Common myeloid progenitor, CD34-positive (primary cell): Measurements from ENCODE around the gene STKLD1.
A peak's percentile ranks its signal among the peaks of the same experiment; 100 is the strongest.

Source experiments
- CTCF ChIA-PET: fragments of 350-600 bp; sonication (Branson Sonifier 250); formaldehyde crosslinking; loops from one replicate; lab custom pipeline; 2021; ENCODE audit warnings: antibody characterized with exemption; lab: Charles Lee
- POLR2A ChIA-PET: fragments of 350-600 bp; sonication (Branson Sonifier 250); formaldehyde crosslinking; loops from one replicate; lab custom pipeline; 2021; ENCODE audit warnings: antibody characterized with exemption; lab: Charles Lee
- DNase-seq, 3 donors: peaks; one replicate each; pipeline versions ENCODE4 v3.0.0 to v3.0.0-alpha.2; 2013
- H3K27ac ChIP-seq, 2 experiments: 1 replicate in 1 of 2; 2 replicates in 1 of 2; pipeline ENCODE4 v1.7.0; 2013; ENCODE audit warnings: inconsistent platforms in 2 of 2, low read length in 2 of 2, mild to moderate bottlenecking in 2 of 2, low read depth in 1 of 2, moderate library complexity in 1 of 2; ENCODE audit not compliant: severe bottlenecking in 2 of 2, insufficient read depth in 1 of 2, poor library complexity in 1 of 2
- H3K27me3 ChIP-seq, 5 experiments: replicated peaks in 2 of 5; 1 replicate in 3 of 5; 2 replicates in 2 of 5; pipeline versions ENCODE4 v1.6.1 to v1.7.0; 2013; ENCODE audit warnings: low read length in 4 of 5, mild to moderate bottlenecking in 2 of 5, moderate library complexity in 2 of 5, inconsistent platforms in 1 of 5; ENCODE audit not compliant: insufficient read depth in 5 of 5, control insufficient read depth in 4 of 5
- H3K36me3 ChIP-seq, 4 experiments: 1 replicate in 2 of 4; 2 replicates in 2 of 4; pipeline versions ENCODE4 v1.6.1 to v1.7.0; 2013; ENCODE audit warnings: low read length in 3 of 4, control low read depth in 1 of 4, mild to moderate bottlenecking in 1 of 4; ENCODE audit not compliant: control insufficient read depth in 4 of 4, insufficient read depth in 4 of 4
- H3K4me1 ChIP-seq, 4 experiments: 1 replicate in 3 of 4; 2 replicates in 1 of 4; pipeline versions ENCODE4 v1.6.1 to v1.7.1; 2013; ENCODE audit warnings: low read length in 3 of 4, mild to moderate bottlenecking in 3 of 4, control low read depth in 1 of 4, inconsistent platforms in 1 of 4, moderate library complexity in 1 of 4; ENCODE audit not compliant: control insufficient read depth in 4 of 4, insufficient read depth in 4 of 4; ENCODE audit errors: control extremely low read depth in 1 of 4
- H3K4me3 ChIP-seq, 7 experiments: 1 replicate in 4 of 7; 2 replicates in 3 of 7; pipeline versions ENCODE4 v1.5.1 to v1.7.0; 2013; ENCODE audit warnings: mild to moderate bottlenecking in 7 of 7, low read length in 6 of 7, moderate library complexity in 6 of 7, inconsistent platforms in 2 of 7, low read depth in 2 of 7, control low read depth in 1 of 7; ENCODE audit not compliant: insufficient read depth in 4 of 7, control insufficient read depth in 1 of 7; ENCODE audit errors: extremely low read depth in 1 of 7
- H3K9me3 ChIP-seq, 5 experiments: 1 replicate in 4 of 5; 2 replicates in 1 of 5; pipeline versions ENCODE4 v1.6.1 to v1.7.1; 2013; ENCODE audit warnings: low read length in 4 of 5, mild to moderate bottlenecking in 2 of 5, inconsistent platforms in 1 of 5, low read depth in 1 of 5, moderate library complexity in 1 of 5; ENCODE audit not compliant: control insufficient read depth in 4 of 5, insufficient read depth in 2 of 5; ENCODE audit errors: control extremely low read depth in 1 of 5
- WGBS: methylation state at CpG from one replicate; pipeline ENCODE4 v1.1.5; 2013; ENCODE audit not compliant: insufficient coverage; 5-methylcytosine and 5-hydroxymethylcytosine counted together

STKLD1 gene

DNA sequence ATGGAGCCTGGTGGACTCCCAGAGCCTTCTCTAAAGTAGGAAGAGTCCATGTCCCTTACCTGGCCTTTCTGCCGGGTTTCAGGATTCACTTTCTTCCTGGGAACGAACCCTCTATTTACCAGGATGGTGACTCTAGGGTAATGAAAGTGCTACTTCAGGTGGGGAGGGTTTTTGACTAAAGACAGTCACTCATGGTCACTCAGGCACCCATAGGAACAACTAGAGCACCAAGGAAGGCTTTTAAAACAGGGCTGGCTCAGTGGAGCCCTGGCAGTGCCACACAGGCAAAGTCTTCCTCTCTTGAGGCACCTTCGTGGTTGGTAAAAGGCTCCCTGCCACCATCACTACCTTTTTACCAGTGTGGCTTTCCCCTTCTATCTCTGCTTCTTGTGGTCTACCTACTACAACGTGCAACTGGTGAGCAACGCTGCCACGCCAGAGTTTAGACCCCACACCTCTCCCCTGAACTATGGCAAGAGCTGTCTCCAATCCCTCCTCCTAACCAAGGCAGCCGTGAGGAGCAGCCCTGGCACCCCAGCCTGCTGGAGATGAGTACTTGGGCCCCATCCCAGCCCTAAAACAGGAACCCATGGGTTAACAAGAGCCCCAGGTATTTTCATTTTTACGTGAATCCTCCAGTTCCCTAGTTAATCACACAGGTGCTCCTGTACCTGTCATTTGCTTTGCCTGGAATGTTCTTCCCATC is 23.4 kb upstream of the STKLD1 start:
- CTCF ChIA-PET, result interaction anchor here (0.6 to 5.3 kb wide), 3 partner anchors 11 to 177 kb away, joined by 3 to 30 read pairs (median 4); no protein-coding TSS in a partner anchor
- Histone ChIP-seq H3K36me3 (peaks cover 19 to 58% (median 38%) of the 10 kb centered on the region in 4 experiments), H3K4me1 (peaks cover 7 to 42% (median 34%) of the 10 kb centered on the region in 4 experiments), H3K4me3 (no peak overlapping the region), H3K27ac (no peak overlapping the region), H3K27me3 (no peaks in the 10 kb centered on the region), H3K9me3 (no peaks in the 10 kb centered on the region)
- DNase-seq, result no peak
- WGBS, result 94% methylated on average over 6 of the region's 8 CpGs
- POLR2A ChIA-PET, result no interaction called here

DNA sequence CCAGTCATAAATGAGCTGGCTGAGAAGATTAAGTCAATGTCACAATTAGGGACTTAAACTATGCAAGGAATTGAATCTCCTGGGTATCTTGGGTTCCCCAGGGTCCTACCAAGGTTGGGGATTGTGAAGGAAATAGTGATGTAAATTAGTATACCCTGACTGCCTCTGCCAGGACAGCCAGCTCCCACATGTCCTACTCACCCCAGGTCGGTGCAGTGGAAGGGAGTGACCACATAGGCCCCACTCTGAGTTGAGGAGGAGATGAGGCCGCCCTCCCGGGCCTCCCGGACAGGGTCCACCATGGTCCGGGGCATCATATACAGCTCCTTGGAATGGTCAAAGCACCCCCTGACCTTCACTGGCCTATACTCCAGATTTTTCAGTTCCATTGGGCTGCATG is 22.6 kb upstream of the STKLD1 start:
- H3K9me3 ChIP-seq, result no peaks in the 10 kb centered on the region

DNA sequence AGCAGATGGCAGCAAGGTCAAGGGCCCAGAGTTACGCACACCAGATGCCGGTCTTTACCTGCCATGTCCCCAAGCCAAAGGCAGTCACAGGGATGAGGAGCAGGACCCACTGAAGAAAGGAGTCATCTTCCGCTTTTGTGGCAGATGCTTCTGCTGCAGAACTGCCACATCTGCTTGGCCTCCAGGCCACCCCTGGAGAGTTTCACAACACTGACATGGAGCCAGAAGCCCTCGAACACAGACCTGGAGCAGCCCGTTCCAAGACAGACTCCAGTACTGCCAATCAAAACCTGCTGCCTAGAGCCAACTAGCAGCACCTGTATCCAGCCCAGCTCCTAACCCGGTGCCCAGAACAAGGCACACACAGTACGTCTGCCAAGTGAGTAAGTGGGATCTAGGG is 21.4 kb upstream of the STKLD1 start:
- peaks cover 16 to 55% (median 37%) of the 10 kb centered on the region in 4 experiments for H3K36me3 ChIP-seq
- ChIA-PET CTCF (interaction anchor here (1.1 to 7.2 kb wide), 8 partner anchors 9 to 168 kb away, joined by 3 to 75 read pairs (median 6); no protein-coding TSS in a partner anchor), POLR2A (no interaction called here)
- no peak overlapping the region for H3K27ac ChIP-seq
- no peak for DNase-seq
- H3K4me3 ChIP-seq, result peak overlapping the region in 1 of 7 experiments; percentile 86
- WGBS, result 93% methylated on average over 7 of the region's 7 CpGs
- no peaks in the 10 kb centered on the region for H3K9me3 ChIP-seq
- H3K4me1 ChIP-seq, result peaks cover 3 to 25% (median 23%) of the 10 kb centered on the region in 4 experiments
- H3K27me3 ChIP-seq, result no peaks in the 10 kb centered on the region

More for the DNA sequence above, 22.6 kb upstream of the STKLD1 start:
- ChIA-PET POLR2A (no interaction called here), CTCF (interaction anchor here (0.6 to 2.7 kb wide), 3 partner anchors 12 to 178 kb away, joined by 3 to 15 read pairs (median 4); no protein-coding TSS in a partner anchor)
- H3K4me3 ChIP-seq, result no peak overlapping the region
- H3K27ac ChIP-seq, result no peak overlapping the region
- peaks cover 19 to 61% (median 39%) of the 10 kb centered on the region in 4 experiments for H3K36me3 ChIP-seq
- no peaks in the 10 kb centered on the region for H3K27me3 ChIP-seq
- WGBS, result 100% methylated on average over 5 of the region's 5 CpGs
- no peak for DNase-seq
- peaks cover 7 to 38% (median 34%) of the 10 kb centered on the region in 4 experiments for H3K4me1 ChIP-seq

DNA sequence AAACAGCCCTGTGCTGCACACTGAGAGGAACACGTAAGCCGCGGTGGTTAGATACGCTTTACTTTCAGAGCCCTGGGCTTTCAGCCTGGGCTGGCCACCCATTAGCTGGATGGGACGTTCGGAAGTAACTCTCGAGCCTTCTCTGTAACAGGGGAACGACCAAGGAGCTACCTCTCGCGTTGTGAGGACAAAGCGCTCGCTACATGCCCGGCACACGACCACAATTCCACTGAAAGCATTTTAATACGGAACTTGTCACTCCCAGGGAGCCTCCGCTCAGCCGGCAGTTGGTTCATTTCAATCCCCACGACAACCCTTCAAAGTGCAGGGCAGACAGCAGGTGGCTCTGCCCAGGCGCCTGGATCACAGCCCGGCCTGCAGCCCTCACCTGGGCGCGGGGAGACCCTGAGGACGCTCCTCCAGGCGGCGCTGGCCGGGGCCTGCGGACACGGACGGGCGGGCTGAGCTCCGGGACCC is 20.2 kb upstream of the STKLD1 start:
- no peaks in the 10 kb centered on the region for H3K27me3 ChIP-seq
- under 1% methylated on average over 19 of the region's 31 CpGs for WGBS
- peak overlapping the region; percentile 37 to 89 (median 84) for H3K4me3 ChIP-seq
- DNase-seq, result peak; percentile 29 to 82 (median 70)
- peaks cover 3 to 22% (median 21%) of the 10 kb centered on the region in 4 experiments for H3K4me1 ChIP-seq
- H3K27ac ChIP-seq, result peak overlapping the region; percentile 50 to 85
- POLR2A ChIA-PET, result interaction anchor here (0.6 to 1.3 kb wide), 2 partner anchors 8 to 9 kb away, joined by 3 to 5 read pairs; partner anchors contain the start of genes MED22 and RPL7A
- no peaks in the 10 kb centered on the region for H3K9me3 ChIP-seq
- CTCF ChIA-PET, result interaction anchor here (0.6 to 7.2 kb wide), 15 partner anchors 10 to 1031 kb away, joined by 3 to 75 read pairs (median 6); no protein-coding TSS in a partner anchor
- peaks cover 10 to 55% (median 36%) of the 10 kb centered on the region in 4 experiments for H3K36me3 ChIP-seq

DNA sequence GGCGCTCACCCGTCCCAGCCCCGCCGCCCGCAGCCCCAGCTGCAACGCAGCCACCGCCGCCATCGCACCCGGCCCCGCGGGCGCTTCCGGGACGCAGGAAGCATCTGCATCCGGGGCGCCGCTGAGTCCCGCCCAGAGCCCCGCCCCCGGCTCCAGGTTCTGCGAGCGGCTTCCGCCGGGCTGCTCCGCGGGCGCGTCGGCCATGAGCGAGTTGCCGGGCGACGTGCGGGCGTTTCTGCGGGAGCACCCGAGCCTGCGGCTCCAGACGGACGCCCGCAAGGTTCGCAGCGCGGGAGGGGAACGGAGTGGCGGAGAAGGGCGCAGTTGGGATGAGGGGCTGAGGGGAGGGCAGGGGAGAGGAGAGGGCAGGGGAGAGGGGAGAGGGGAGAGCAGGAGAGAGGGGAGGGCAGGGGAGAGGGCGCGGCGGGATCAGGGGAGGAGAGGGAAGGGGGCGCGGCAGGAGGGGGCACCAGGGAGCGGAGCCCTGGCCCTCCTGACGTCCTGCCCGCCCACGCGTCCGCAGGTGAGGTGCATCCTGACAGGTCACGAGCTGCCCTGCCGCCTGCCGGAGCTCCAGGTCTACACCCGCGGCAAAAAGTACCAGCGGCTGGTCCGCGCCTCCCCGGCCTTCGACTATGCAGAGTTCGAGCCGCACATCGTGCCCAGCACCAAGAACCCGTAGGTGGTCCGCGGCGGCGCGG is 19.6 kb upstream of the STKLD1 start, which contains the start of the genes SURF1 and SURF2:
SURF1 (minus strand) TSS at position 97 of the 701 bp plus-strand sequence; CDS start at position 63, 34 bp downstream.
SURF2 (plus strand) TSS at position 160 of the 701 bp plus-strand sequence; CDS start at position 203, 43 bp downstream.
- H3K9me3 ChIP-seq, result no peaks in the 10 kb centered on the region
- H3K27me3 ChIP-seq, result no peaks in the 10 kb centered on the region
- H3K27ac ChIP-seq, result peak within 1 kb of the TSS; percentile 50 to 85
- H3K4me1 ChIP-seq, result peaks cover 3 to 22% (median 21%) of the 10 kb centered on the region in 4 experiments
- 2% methylated on average over 45 of the region's 78 CpGs for WGBS
- peak within 1 kb of the TSS; percentile 37 to 89 (median 84) for H3K4me3 ChIP-seq
- H3K36me3 ChIP-seq, result peaks cover 9 to 55% (median 34%) of the 10 kb centered on the region in 4 experiments
- ChIA-PET CTCF (interaction anchor here (0.9 to 7.2 kb wide), 12 partner anchors 10 to 176 kb away, joined by 3 to 75 read pairs (median 4); no protein-coding TSS in a partner anchor), POLR2A (interaction anchor here (1.3 kb wide), 1 partner anchor 9 kb away, joined by 5 read pairs; the partner anchor contains the start of genes MED22 and RPL7A)
- peak; percentile 67 to 88 (median 71) for DNase-seq

DNA sequence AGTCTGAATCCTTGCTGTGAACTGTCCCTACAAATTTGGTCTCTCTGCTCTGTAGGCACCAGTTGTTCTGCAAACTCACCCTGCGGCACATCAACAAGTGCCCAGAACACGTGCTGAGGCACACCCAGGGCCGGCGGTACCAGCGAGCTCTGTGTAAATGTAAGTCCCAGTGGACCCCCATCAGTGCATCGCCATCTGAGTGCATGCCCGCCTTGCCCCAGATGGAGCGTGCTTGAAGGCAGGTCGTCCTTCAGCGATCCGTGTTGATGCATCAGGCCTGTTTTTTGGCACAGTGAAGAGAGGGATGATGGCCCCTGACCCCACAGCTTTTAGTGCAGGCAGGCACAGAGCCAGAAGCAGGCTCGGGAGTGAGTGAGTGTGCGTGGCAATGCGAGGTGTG is 18.5 kb upstream of the STKLD1 start:
- Histone ChIP-seq H3K9me3 (no peaks in the 10 kb centered on the region), H3K27me3 (no peaks in the 10 kb centered on the region), H3K27ac (no peak overlapping the region), H3K4me3 (peak overlapping the region in 1 of 7 experiments; percentile 86), H3K36me3 (peaks cover 7 to 55% (median 34%) of the 10 kb centered on the region in 4 experiments), H3K4me1 (peaks cover 3 to 22% (median 21%) of the 10 kb centered on the region in 4 experiments)
- over 99% methylated on average over 14 of the region's 14 CpGs for whole genome bisulfite sequencing
- ChIA-PET POLR2A (no interaction called here), CTCF (interaction anchor here (0.7 to 7.2 kb wide), 9 partner anchors 9 to 331 kb away, joined by 3 to 75 read pairs (median 4); no protein-coding TSS in a partner anchor)
- DNase-seq, result no peak
